HCT116 (cell line): ENCODE results near the gene DPEP3. TPM values are rescaled to one million over a fixed set of nuclear protein-coding genes. Genes with fewer than 3 reads are reported as not detected.

Source experiments
- ATAC-seq: fragments of 200-7000 bp; cut with Tn5 transposase; 2 replicates; pipeline ENCODE4 v1.9.1; 2020; ENCODE audit warnings: mild to moderate bottlenecking, moderate library complexity
- BruUV-seq: library from RNA; stranded (reverse); fragments of 400-500 nt; replicated peaks from 2 replicates; lab custom pipeline; 2021; lab: Mats Ljungman, UMichigan
- CTCF ChIA-PET: fragments of 300-600 bp; sonication (Branson Sonifier 250); formaldehyde crosslinking; loops from one replicate; lab custom pipeline; 2021; ENCODE audit warnings: antibody characterized with exemption; lab: Charles Lee
- POLR2A ChIA-PET: fragments of 300-600, 350-600 bp; sonication (Branson Sonifier 250); formaldehyde crosslinking; loops from one replicate; lab custom pipeline; 2021; ENCODE audit warnings: antibody characterized with exemption; lab: Charles Lee
- RAD21 ChIA-PET, 2 experiments: fragments of 300-600 bp; sonication (Branson Sonifier 250); formaldehyde crosslinking; loops; one replicate each; lab custom pipeline; 2023; ENCODE audit warnings: low total read pairs in 2 of 2; ENCODE audit not compliant: uncharacterized antibody in 2 of 2, unreplicated experiment in 2 of 2, low non-redundant PET in 1 of 2; lab: Charles Lee
- DNase-seq: peaks from one replicate; pipeline ENCODE4 v3.0.0-alpha.2; 2010; ENCODE audit warnings: low read depth, low spot score
- H2AFZ ChIP-seq: fragments of 200-600 bp; shearing (Covaris generic), sonication (generic); 2 replicates; pipeline ENCODE4 v1.6.1; 2017; ENCODE audit warnings: low read depth, mixed run types, mixed read lengths, antibody characterized with exemption, low read length; ENCODE audit not compliant: poor library complexity, severe bottlenecking
- H3K27ac ChIP-seq: 2 replicates; pipeline ENCODE4 v1.5.1; 2012; ENCODE audit warnings: low read depth, low read length
- H3K27me3 ChIP-seq: fragments of 200-600 bp; sonication (generic); 2 replicates; pipeline ENCODE4 v1.6.1; 2016; ENCODE audit warnings: mixed run types, low read length, mixed read lengths; ENCODE audit not compliant: insufficient read depth
- H3K36me3 ChIP-seq, 2 experiments: fragments of 200-500 bp in 1 of 2; fragments of 200-600 bp in 1 of 2; sonication (Bioruptor generic) in 1 of 2; sonication (generic) in 1 of 2; 2 replicates each; pipeline versions ENCODE4 v1.5.1 to v1.6.1; 2014 to 2016; ENCODE audit warnings: low read length in 2 of 2, inconsistent platforms in 1 of 2, mixed read lengths in 1 of 2, mixed run types in 1 of 2; ENCODE audit not compliant: insufficient read depth in 2 of 2, control insufficient read depth in 1 of 2
- H3K4me1 ChIP-seq, 2 experiments: fragments of 200-600 bp in 1 of 2; sonication (generic) in 1 of 2; 2 replicates each; pipeline versions ENCODE4 v1.5.1 to v1.6.1; 2012 to 2017; ENCODE audit warnings: low read length in 2 of 2, inconsistent platforms in 1 of 2, mild to moderate bottlenecking in 1 of 2, mixed read lengths in 1 of 2, mixed run types in 1 of 2, moderate library complexity in 1 of 2; ENCODE audit not compliant: insufficient read depth in 2 of 2, control insufficient read depth in 1 of 2
- H3K4me2 ChIP-seq: fragments of 200-600 bp; sonication (generic); 2 replicates; pipeline ENCODE4 v1.6.1; 2017; ENCODE audit warnings: mixed run types, low read length, mixed read lengths
- H3K4me3 ChIP-seq, 2 experiments: fragments of 200-600 bp in 1 of 2; sonication (generic) in 1 of 2; replicated peaks in 1 of 2; 2 replicates each; pipeline ENCODE4 v1.5.1; 2011 to 2016; ENCODE audit warnings: low read length in 2 of 2, control low read depth in 1 of 2, low read depth in 1 of 2, mild to moderate bottlenecking in 1 of 2, mixed read lengths in 1 of 2, mixed run types in 1 of 2
- H3K79me2 ChIP-seq: fragments of 200-600 bp; sonication (generic); 2 replicates; pipeline ENCODE4 v1.6.1; 2017; ENCODE audit warnings: mild to moderate bottlenecking, mixed run types, low read length, moderate library complexity, mixed read lengths; ENCODE audit not compliant: insufficient read depth
- H3K9ac ChIP-seq: fragments of 200-600 bp; sonication (generic); 2 replicates; pipeline ENCODE4 v1.6.1; 2016; ENCODE audit warnings: low read length, mixed read lengths
- H3K9me2 ChIP-seq: fragments of 200-600 bp; sonication (generic), shearing (Covaris generic); 2 replicates; pipeline ENCODE4 v1.6.1; 2017; ENCODE audit warnings: mixed run types, mild to moderate bottlenecking, moderate library complexity; ENCODE audit not compliant: insufficient read depth
- H3K9me3 ChIP-seq, 2 experiments: fragments of 200-500 bp in 1 of 2; fragments of 200-600 bp in 1 of 2; sonication (Bioruptor generic) in 1 of 2; sonication (generic) in 1 of 2; 2 replicates each; pipeline ENCODE4 v1.6.1; 2014 to 2017; ENCODE audit warnings: low read length in 2 of 2, mixed read lengths in 2 of 2, inconsistent platforms in 1 of 2, low read depth in 1 of 2, mild to moderate bottlenecking in 1 of 2, mixed run types in 1 of 2, moderate library complexity in 1 of 2; ENCODE audit not compliant: control insufficient read depth in 1 of 2, insufficient read depth in 1 of 2
- H4K20me1 ChIP-seq: fragments of 200-600 bp; sonication (generic), shearing (Covaris generic); 2 replicates; pipeline ENCODE4 v1.6.1; 2017; ENCODE audit warnings: mixed run types, mild to moderate bottlenecking, moderate library complexity; ENCODE audit not compliant: insufficient read depth
- CBX3 ChIP-seq: IDR thresholded peaks from 2 replicates; pipeline ENCODE4 v1.6.1; 2012; ENCODE audit warnings: low read depth
- CEBPB ChIP-seq: IDR thresholded peaks from 2 replicates; pipeline ENCODE4 v1.6.1; 2012; ENCODE audit warnings: low read depth
- EGR1 ChIP-seq: IDR thresholded peaks from 2 replicates; pipeline ENCODE4 v1.6.1; 2012; ENCODE audit warnings: low read depth
- EZH2 ChIP-seq: fragments of 200-600 bp; sonication (generic); IDR thresholded peaks from 2 replicates; pipeline ENCODE4 v1.6.1; 2017; ENCODE audit warnings: antibody characterized with exemption, mixed run types
- EZH2phosphoT487 ChIP-seq: fragments of 200-600 bp; IDR thresholded peaks from 2 replicates; pipeline ENCODE4 v1.6.1; 2018; ENCODE audit warnings: antibody characterized with exemption, borderline replicate concordance
- JUND ChIP-seq: IDR thresholded peaks from 2 replicates; pipeline ENCODE4 v1.6.1; 2012
- POLR2A ChIP-seq: IDR thresholded peaks from 2 replicates; pipeline ENCODE4 v1.7.0; 2011; ENCODE audit warnings: borderline replicate concordance; ENCODE audit not compliant: insufficient read depth, insufficient read length; ENCODE audit errors: extremely low read depth
- RAD21 ChIP-seq: IDR thresholded peaks from 2 replicates; pipeline ENCODE4 v1.6.1; 2012; ENCODE audit warnings: low read depth, mild to moderate bottlenecking
- SIN3A ChIP-seq: IDR thresholded peaks from 2 replicates; pipeline ENCODE4 v1.6.1; 2012; ENCODE audit warnings: low read depth
- SP1 ChIP-seq: IDR thresholded peaks from 2 replicates; pipeline ENCODE4 v1.6.1; 2012; ENCODE audit warnings: low read depth
- TCF7L2 ChIP-seq: IDR thresholded peaks from 2 replicates; pipeline ENCODE4 v1.7.0; 2011; ENCODE audit warnings: borderline replicate concordance, inconsistent platforms; ENCODE audit not compliant: insufficient read depth, insufficient read length; ENCODE audit errors: extremely low read depth
- YY1 ChIP-seq: IDR thresholded peaks from 2 replicates; pipeline ENCODE4 v1.6.1; 2011; ENCODE audit warnings: low read length, low read depth, moderate library complexity, mild to moderate bottlenecking; ENCODE audit not compliant: insufficient replicate concordance; ENCODE audit errors: extremely low read depth
- ZFX ChIP-seq: fragments of 450-650 bp; IDR thresholded peaks from 2 replicates; pipeline ENCODE4 v1.6.1; 2017
- ZNF274 ChIP-seq: fragments of 200-500 bp; sonication (Bioruptor generic); IDR thresholded peaks from 2 replicates; pipeline ENCODE4 v1.6.1; 2014; ENCODE audit warnings: mild to moderate bottlenecking, low read depth, low read length, inconsistent platforms
- intact Hi-C: fragments of 100-400 bp; cut with micrococcal nuclease; formaldehyde crosslinking; loops from 2 replicates; pipeline ENCODE4 v1.10.0; 2022
- total RNA-seq: library from RNA; stranded (reverse); gene quantifications from one replicate; pipeline ENCODE4 v1.2.1, GENCODE V29; 2021; ENCODE audit not compliant: unreplicated experiment
- TF ChIP-seq, protein P1 (sequence below): IDR thresholded peaks from 2 replicates; pipeline ENCODE4 v1.6.1; 2012
- TF ChIP-seq, protein P2 (sequence below), 3 experiments: fragments of 200-600 bp in 1 of 3; sonication (generic) in 1 of 3; IDR thresholded peaks in 2 of 3; conservative IDR thresholded peaks in 1 of 3; 2 replicates each; pipeline ENCODE4 v1.5.1; 2012 to 2017; ENCODE audit warnings: low read depth in 2 of 3, low read length in 2 of 3, antibody characterized with exemption in 1 of 3, borderline replicate concordance in 1 of 3, control low read depth in 1 of 3, mild to moderate bottlenecking in 1 of 3, mixed read lengths in 1 of 3, mixed run types in 1 of 3, moderate library complexity in 1 of 3; ENCODE audit not compliant: insufficient read depth in 1 of 3
- TF ChIP-seq, protein P3 (sequence below): IDR thresholded peaks from 2 replicates; pipeline ENCODE4 v1.6.1; 2012; ENCODE audit warnings: low read depth
- TF ChIP-seq, protein P4 (sequence below): IDR thresholded peaks from 2 replicates; pipeline ENCODE4 v1.6.1; 2011; ENCODE audit warnings: mild to moderate bottlenecking, low read length, moderate library complexity; ENCODE audit not compliant: insufficient replicate concordance; ENCODE audit errors: extremely low read depth

Gene DPEP3
- total RNA-seq, 1 experiment from 2014 or later, result not detected

DNA sequence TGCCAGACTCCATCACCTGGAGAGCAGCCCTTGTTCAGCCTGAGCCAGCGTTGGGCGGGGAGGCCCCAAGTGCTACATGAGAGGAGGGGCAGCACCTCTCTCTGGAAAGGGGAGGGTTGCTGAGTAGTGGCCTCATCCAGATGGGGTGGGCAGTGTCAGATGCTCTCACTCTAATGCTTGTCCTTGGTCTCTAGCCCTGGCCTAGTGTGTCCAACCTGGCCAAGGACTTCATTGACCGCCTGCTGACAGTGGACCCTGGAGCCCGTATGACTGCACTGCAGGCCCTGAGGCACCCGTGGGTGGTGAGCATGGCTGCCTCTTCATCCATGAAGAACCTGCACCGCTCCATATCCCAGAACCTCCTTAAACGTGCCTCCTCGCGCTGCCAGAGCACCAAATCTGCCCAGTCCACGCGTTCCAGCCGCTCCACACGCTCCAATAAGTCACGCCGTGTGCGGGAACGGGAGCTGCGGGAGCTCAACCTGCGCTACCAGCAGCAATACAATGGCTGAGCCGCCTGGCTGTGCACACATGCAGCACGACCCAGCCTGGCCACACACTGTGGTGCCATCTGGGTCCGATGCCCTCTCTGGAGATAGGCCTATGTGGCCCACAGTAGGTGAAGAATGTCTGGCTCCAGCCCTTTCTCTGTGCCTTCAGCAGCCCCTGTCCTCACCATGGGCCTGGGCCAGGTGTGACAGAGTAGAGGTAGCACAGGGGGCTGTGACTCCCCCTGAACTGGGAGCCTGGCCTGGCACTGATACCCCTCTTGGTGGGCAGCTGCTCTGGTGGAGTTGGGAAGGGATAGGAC is 53.0 kb downstream of the DPEP3 start:
- POLR2A ChIA-PET, result no interaction called here
- Histone ChIP-seq H3K36me3 (no peaks in the 10 kb centered on the region; a peak in 2 of 4 replicates), H3K79me2 (no peaks in the 10 kb centered on the region), H3K27ac (no peak overlapping the region), H4K20me1 (no peaks in the 10 kb centered on the region), H3K9me3 (no peaks in the 10 kb centered on the region), H3K4me1 (no peaks in the 10 kb centered on the region), H3K27me3 (no peaks in the 10 kb centered on the region), H2AFZ (no peak overlapping the region), H3K4me2 (no peak overlapping the region), H3K4me3 (no peak overlapping the region), H3K9ac (no peak overlapping the region), H3K9me2 (no peaks in the 10 kb centered on the region)
- DNase-seq, result no peak
- no TSS peak for BruUV-seq
- TF ChIP-seq CBX3 (no peak), SP1 (no peak), JUND (no peak), CEBPB (no peak), ZFX (no peak), TCF7L2 (no peak), EGR1 (no peak), SIN3A (no peak), EZH2 (no peak), EZH2phosphoT487 (no peak), YY1 (no peak), RAD21 (no peak), POLR2A (no peak), ZNF274 (no peak)
- TF ChIP-seq, protein P1, sequence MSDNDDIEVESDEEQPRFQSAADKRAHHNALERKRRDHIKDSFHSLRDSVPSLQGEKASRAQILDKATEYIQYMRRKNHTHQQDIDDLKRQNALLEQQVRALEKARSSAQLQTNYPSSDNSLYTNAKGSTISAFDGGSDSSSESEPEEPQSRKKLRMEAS, result no peak
- TF ChIP-seq, protein P2, sequence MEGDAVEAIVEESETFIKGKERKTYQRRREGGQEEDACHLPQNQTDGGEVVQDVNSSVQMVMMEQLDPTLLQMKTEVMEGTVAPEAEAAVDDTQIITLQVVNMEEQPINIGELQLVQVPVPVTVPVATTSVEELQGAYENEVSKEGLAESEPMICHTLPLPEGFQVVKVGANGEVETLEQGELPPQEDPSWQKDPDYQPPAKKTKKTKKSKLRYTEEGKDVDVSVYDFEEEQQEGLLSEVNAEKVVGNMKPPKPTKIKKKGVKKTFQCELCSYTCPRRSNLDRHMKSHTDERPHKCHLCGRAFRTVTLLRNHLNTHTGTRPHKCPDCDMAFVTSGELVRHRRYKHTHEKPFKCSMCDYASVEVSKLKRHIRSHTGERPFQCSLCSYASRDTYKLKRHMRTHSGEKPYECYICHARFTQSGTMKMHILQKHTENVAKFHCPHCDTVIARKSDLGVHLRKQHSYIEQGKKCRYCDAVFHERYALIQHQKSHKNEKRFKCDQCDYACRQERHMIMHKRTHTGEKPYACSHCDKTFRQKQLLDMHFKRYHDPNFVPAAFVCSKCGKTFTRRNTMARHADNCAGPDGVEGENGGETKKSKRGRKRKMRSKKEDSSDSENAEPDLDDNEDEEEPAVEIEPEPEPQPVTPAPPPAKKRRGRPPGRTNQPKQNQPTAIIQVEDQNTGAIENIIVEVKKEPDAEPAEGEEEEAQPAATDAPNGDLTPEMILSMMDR (IDR thresholded peaks at IDR 0.05 in 2 of 3, conservative IDR thresholded peaks at IDR 0.05 in 1 of 3; ENCODE audit: borderline replicate concordance in 1 of 3, insufficient read depth in 1 of 3, low read depth in 2 of 3, low read length in 2 of 3), result no peak
- TF ChIP-seq, protein P3, sequence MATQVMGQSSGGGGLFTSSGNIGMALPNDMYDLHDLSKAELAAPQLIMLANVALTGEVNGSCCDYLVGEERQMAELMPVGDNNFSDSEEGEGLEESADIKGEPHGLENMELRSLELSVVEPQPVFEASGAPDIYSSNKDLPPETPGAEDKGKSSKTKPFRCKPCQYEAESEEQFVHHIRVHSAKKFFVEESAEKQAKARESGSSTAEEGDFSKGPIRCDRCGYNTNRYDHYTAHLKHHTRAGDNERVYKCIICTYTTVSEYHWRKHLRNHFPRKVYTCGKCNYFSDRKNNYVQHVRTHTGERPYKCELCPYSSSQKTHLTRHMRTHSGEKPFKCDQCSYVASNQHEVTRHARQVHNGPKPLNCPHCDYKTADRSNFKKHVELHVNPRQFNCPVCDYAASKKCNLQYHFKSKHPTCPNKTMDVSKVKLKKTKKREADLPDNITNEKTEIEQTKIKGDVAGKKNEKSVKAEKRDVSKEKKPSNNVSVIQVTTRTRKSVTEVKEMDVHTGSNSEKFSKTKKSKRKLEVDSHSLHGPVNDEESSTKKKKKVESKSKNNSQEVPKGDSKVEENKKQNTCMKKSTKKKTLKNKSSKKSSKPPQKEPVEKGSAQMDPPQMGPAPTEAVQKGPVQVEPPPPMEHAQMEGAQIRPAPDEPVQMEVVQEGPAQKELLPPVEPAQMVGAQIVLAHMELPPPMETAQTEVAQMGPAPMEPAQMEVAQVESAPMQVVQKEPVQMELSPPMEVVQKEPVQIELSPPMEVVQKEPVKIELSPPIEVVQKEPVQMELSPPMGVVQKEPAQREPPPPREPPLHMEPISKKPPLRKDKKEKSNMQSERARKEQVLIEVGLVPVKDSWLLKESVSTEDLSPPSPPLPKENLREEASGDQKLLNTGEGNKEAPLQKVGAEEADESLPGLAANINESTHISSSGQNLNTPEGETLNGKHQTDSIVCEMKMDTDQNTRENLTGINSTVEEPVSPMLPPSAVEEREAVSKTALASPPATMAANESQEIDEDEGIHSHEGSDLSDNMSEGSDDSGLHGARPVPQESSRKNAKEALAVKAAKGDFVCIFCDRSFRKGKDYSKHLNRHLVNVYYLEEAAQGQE, result no peak
- TF ChIP-seq, protein P4, sequence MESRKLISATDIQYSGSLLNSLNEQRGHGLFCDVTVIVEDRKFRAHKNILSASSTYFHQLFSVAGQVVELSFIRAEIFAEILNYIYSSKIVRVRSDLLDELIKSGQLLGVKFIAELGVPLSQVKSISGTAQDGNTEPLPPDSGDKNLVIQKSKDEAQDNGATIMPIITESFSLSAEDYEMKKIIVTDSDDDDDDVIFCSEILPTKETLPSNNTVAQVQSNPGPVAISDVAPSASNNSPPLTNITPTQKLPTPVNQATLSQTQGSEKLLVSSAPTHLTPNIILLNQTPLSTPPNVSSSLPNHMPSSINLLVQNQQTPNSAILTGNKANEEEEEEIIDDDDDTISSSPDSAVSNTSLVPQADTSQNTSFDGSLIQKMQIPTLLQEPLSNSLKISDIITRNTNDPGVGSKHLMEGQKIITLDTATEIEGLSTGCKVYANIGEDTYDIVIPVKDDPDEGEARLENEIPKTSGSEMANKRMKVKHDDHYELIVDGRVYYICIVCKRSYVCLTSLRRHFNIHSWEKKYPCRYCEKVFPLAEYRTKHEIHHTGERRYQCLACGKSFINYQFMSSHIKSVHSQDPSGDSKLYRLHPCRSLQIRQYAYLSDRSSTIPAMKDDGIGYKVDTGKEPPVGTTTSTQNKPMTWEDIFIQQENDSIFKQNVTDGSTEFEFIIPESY, result no peak
- CTCF ChIA-PET, result interaction anchor here (1.0 to 1.2 kb wide), 2 partner anchors 8 to 254 kb away, joined by 3 read pairs; no protein-coding TSS in a partner anchor
- RAD21 ChIA-PET, result no interaction called here
- no peak for ATAC-seq
- intact Hi-C loops, result no loop called here
